ENCODE measurements around the gene SP140. TPM values are rescaled to one million over a fixed set of nuclear protein-coding genes. Genes with fewer than 3 reads are reported as not detected.
"Not testable (repeated sequence)": the region's sequence is repeated elsewhere in the genome, so short reads cannot be mapped to it uniquely, and the experiment has no call there.

SP140 gene
- total and polyA plus RNA-seq, 2 of the 8 experiments (the other 6 are each of a cell fraction or from before 2014, with no cell fraction given), result 0.23 to 1.3 TPM

DNA sequence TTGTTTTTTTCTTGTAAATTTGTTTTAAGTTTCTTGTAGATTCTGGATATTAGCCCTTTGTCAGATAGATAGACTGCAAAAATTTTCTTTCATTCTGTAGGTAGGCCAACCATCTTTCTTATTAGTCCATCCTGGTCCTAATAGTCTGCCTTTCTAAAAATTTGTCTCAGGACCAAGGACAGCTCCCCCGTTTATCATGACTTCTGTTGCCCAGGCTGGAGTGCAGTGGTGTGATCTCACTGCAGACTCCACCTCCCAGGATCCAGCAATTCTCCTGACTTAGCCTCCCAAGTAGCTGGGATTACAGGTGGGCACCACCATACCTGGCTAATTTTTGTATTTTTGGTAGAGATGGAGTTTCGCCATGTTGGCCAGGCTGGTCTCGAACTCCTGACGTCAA is 63.8 kb downstream of the SP140 start:
- H3K4me2 ChIP-seq (ENCODE audit: insufficient read depth in 1 of 2, low read depth in 2 of 2, low read length in 2 of 2); H3K23ac ChIP-seq (ENCODE audit: insufficient read length); H3K27me3 ChIP-seq (replicated peaks in 1 of 4; ENCODE audit: control insufficient read depth in 3 of 4, extremely low read depth in 1 of 4, insufficient read depth in 3 of 4, low read length in 3 of 4); H3K14ac ChIP-seq (ENCODE audit: insufficient read length); H4K20me1 ChIP-seq (replicated peaks in 1 of 2; ENCODE audit: control insufficient read depth in 1 of 2, insufficient read depth in 2 of 2, low read length in 2 of 2); FAIRE-seq; H2AFZ ChIP-seq (ENCODE audit: low read length); POLR2A ChIA-PET (ENCODE audit: partially characterized antibody); H2AK5ac ChIP-seq (ENCODE audit: low read depth, low read length); H4K91ac ChIP-seq (replicated peaks; ENCODE audit: insufficient read length, low read length); H3K23me2 ChIP-seq (ENCODE audit: low read depth, low read length); DNase-seq (ENCODE audit: low read depth in 1 of 2, low spot score in 2 of 2); H3K4me1 ChIP-seq (replicated peaks in 1 of 4; ENCODE audit: control insufficient read depth in 3 of 4, insufficient read depth in 4 of 4, low read length in 3 of 4); H2BK5ac ChIP-seq (ENCODE audit: low read depth, low read length); H4K5ac ChIP-seq (ENCODE audit: insufficient read length, low read depth, low read length); H3K18ac ChIP-seq (ENCODE audit: extremely low read depth, low read length); H3K56ac ChIP-seq (replicated peaks; ENCODE audit: insufficient read length, low read depth, low read length); CTCF ChIA-PET (ENCODE audit: partially characterized antibody); H3K27ac ChIP-seq (ENCODE audit: low read depth, low read length); H3K9ac ChIP-seq (replicated peaks in 1 of 4; ENCODE audit: extremely low read depth in 1 of 4, low read depth in 3 of 4, low read length in 3 of 4); H3K79me1 ChIP-seq (ENCODE audit: low read depth, low read length); H2BK15ac ChIP-seq (ENCODE audit: low read length); H3K9me3 ChIP-seq (ENCODE audit: insufficient read depth in 2 of 2, low read depth in 1 of 2, low read length in 1 of 2); H3K36me3 ChIP-seq (ENCODE audit: control insufficient read depth in 2 of 4, insufficient read depth in 4 of 4, low read length in 3 of 4); H3K4me3 ChIP-seq (ENCODE audit: extremely low read depth in 1 of 4, insufficient read depth in 2 of 4, low read depth in 3 of 4, low read length in 4 of 4); H4K8ac ChIP-seq (ENCODE audit: extremely low read depth, insufficient read depth, low read length); H3K79me2 ChIP-seq (ENCODE audit: control insufficient read depth in 1 of 2, insufficient read depth in 2 of 2, low read length in 2 of 2); H2BK20ac ChIP-seq (ENCODE audit: low read length); H2BK12ac ChIP-seq (ENCODE audit: low read depth, low read length); H3K4ac ChIP-seq (replicated peaks; ENCODE audit: insufficient read length, low read depth, low read length); H2BK120ac ChIP-seq (replicated peaks; ENCODE audit: low read depth, low read length): not testable (repeated sequence)
- WGBS, 2 experiments (ENCODE audit: extremely low coverage in 1 of 2, insufficient coverage in 1 of 2, insufficient read length in 1 of 2, insufficient replicate concordance in 2 of 2, low coverage in 1 of 2, low lambda C conversion rate in 2 of 2, missing lambda C conversion rate in 1 of 2), result 94% methylated on average over 4 of the region's 4 CpGs; no CpG with 5 or more reads in 1 of the 2 experiments
